NCI-H1436 treated with DMSO at 0.1 percent for 48 hours (cell line): Measurements from ENCODE around the gene SNX20.

ENCODE experiments used
- DNase-seq: peaks from one replicate; lab custom pipeline; 2025; lab: John Stamatoyannopoulos, UW

Gene SNX20

DNA sequence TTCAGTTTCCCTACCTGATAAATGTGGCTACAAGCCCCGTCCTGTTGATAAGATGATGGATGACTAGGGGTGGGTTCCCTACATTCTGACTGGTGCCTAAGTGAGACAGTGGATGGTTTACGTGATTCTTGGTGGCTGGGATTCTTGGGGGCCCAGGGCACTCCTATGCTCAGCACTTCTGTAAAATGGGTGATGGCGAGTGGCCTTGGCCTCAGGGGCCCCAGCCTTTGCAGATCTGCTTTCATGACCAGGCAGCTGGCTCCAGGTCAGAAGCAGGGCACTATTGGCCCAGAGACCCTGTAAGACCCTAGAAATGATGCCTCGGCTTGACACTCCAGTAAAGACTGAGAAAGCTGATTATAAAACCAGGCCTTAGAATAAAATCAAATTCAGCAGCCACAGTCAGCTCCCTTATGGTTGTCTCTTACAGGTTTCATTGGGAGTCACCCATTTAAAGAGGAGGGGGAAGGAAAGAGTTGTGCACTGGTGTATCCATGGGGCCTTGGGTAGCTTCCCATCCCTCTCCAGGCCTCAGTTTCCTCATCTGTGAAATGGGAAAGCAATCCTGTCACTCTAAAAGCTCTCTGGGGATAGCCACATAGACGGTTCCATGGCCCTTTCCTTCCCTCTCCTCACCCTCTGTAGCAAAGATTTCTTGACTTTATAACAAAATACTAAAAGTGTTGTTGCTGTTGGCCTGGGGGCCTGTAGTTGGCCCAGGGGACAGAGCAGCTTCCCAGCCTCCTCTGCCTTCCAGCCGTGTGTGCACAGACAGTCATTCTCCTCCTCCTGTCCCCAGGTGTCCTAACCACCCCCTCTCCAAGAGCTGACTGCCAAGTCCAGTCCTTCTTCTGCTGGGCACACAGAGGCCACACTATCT lies 1.2 kb downstream of the SNX20 start:
- no peak for DNase-seq

DNA sequence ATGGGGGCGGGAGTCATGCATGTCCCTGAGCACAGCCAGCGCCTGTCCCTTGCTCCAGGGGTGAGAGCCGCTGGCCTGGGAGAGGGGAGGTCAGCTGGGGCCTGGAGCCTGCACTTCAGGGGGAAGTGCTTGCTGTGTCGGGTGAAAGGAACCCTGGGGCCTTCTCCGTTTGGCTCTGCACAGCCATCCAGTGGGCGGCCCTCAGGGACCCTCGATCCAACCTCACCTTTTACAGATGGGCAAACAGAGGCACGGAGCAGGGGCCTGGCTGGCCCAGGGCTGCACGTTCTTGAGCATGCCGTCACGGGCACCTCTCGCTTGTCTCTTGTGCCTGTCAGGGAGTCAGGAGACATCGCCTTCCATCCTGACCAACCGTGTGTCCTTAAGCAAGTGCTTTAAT lies 1.8 kb downstream of the SNX20 start:
- DNase-seq, result no peak

DNA sequence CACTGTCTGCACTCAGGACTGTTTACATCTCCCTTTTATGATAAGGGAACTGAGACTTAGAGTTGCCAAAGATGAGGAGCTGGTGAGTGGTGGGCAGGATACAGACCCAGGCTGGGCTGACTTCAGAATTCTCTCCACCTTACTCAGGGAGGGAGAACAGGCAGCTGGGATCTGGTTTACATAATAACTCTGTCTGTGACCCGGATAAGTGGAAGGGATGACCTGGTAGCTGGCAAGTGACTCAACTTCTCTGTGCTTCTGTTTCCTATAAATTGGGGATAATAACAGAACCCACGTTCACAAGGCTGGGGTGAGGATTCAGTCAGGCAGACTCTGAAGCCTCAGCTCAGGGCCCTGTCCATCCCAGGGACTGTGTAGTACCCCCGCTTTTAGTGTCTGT lies 2.6 kb downstream of the SNX20 start:
- DNase-seq, result no peak

DNA sequence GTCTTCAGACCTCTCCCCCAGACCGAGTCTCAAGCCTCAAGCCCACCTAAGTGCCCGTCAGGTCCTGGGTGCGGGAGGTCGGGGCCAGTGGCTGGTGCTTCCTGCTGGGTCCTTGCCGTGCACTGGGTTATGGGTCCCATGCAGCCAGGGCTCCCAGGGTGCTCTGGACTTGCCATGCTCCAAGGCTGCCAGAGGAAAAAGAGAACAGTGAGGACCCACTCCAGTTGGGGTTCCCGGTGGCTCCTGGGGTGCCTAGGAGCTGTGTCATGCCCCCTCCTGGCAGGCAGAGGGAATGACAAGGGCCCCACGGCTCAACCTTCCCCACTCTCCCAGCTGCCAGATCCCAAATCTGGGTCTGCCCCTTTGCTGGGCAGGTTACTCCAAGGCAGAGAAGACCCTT lies 3.8 kb downstream of the SNX20 start:
- no peak for DNase-seq

DNA sequence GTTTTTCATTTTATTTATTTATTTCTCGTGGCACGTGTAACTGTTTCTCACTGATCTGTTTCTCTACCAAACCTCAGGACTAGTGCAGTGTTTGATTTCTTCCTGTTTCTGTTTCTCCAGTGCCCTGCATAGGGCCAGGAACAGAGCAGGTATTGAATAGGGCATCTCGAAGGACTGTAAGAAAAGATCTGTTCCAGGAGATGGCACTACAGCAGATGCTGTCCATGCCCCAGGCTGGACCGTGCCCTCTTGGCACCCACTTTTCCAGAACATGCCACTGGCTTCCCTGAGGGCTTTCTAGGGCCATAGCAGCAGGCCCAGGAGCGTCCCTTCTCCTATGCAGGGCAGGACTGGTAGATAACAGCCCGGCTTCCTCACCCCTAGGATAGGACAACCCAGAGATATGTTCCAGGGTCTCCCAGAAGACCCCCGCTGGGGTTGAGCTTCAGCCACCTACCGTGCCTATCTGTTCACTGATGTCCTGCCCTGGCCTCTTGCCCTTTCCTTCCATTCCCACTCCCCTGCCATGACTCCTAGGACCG lies 4.4 kb downstream of the SNX20 start:
- DNase-seq, result no peak

DNA sequence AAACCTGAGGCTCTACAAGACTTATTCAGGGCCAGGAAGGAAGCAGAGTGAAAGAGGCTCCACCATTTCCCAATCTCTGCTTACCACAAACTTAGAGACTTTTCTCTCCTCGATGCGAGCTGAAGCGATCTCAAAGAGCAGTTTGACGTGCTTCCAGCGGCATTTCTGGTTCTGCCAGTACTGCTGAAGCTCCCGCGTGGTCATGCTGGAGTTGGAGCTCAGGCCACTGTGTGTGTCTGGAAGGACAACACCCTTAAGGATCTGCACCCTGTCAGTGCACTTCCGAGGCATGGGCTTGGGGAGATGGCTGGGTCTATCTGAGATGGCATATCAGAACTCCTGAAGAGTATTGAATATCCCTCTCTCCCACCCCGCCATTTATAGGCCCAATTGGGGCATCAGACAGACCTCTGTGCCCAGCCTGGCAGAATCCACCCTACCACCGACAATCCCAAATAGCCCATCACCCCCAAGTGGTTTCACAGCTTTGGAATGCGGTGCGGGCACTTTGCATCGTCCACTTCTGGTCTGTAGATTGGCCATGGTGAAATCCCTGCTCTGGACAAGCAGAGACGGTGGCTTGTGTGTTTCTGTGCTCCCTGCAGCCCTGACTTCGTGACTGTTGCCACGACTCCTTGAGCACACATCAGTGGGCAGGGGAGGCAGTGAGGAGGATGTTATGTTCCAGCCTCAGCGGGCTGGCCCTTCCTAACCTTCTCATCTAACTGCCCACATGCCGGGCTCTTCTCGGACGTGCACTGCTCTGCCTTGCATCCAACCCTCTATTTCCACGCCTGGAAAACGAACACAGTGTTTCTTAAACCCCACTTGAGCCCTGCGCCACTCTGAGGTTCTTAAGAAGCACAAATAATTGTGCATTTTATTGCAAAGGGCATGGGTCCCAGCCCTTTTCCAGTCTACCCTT lies 5.2 kb downstream of the SNX20 start:
- no peak for DNase-seq

DNA sequence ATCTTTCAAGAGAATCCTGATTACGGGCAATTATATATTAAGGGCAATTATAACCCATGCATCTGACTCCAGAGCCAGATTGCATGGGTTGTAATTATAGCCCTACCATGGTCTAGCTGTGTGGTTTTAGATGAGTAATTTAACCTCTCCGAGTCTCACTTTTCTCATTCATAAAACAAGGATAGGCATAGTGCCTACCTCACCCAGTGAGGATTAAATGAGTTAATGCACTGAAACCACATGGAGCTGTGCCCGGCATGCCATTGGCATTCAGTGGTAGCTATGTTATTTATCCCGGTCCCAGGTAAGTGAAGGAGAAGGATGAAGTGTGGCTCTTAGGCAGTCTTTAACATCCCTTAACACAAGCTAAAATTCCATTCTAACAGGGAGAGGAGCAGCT lies 6.3 kb downstream of the SNX20 start:
- DNase-seq, result no peak

DNA sequence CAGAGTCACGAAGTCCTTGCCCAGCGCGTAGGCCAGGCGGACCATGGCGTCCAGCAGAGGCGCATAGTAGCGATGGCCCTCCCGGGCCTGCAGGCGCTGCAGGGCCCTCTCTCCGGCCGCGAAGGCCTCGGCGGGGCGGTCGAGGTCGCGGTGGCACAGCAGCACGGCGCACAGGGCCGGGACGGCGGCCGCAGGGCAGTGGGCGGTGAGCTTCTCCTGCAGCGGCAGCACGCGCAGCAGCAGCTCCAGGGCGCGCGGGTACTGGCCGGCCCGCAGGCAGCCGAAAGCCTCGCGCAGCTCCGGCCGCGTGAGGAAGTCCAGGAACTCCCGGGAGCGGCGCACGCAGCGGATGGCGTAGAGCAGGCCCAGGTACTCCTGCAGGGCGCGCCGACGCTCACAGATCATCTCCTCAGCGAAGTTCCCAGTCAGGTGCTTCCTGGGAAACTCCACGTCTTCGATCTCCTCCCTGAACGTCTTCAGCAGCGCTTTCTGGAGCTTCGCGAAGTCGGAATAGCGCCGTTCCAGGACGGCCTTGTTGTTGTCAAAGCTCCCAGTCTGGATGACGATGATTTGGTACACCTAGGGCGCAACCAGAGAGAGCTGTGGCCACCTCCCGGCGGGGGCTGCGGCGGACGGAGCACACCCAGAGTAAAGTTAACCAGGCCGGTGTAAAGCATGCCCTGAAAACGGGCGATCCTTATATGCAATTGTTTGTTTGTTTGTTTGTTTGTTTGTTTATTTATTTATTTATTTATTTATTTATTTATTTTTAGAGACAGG lies 7.4 kb downstream of the SNX20 start:
- no peak for DNase-seq

DNA sequence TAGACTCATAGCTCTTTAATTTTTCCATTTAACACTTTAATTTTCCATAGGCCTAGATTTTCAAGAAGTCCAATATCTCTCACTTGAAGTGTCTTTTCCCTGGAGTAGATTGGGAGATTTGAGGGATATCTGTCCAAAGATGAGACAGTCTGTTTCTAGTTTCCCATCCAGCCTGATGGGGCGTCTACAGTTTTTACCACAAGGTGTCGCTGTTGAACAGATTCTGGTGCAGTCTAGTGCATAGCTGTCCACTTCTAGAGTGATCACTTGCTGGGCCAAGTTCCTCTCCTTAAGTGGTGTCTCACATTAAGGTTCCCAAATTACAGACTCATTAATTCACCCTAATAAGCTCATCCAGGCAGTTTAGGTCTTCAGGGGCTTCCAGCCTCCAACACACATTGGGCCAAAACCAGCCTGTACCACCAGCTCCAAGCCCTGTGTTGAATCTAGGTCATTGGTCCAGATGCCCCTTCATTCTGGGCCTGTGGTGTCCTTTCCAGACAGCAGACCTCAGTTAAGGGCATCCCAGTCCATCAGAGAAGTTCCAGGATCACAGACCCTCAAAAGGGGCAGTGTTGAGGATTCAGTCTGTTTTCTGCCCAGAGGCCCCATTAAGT lies 9.4 kb downstream of the SNX20 start:
- no peak for DNase-seq

DNA sequence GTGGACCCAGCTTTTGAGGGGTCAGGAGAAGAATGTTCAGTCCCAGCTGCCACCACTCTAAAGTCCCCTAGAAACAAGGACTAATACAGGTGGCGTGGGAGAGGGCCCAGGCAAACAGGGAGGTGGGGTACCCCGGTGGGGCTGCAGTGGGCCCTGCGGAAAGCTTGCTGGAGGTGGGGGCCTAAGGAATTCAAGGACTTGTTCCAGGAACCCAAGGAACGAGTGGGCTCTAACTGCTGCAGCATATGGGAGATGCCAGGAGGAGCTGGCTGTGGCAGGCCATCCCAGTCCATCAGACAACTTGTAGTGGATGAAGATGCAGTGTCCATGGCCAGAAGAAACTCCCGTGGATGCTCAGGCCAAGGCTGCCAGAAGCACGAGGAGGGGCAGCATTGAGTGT lies 10.6 kb downstream of the SNX20 start:
- no peak for DNase-seq

DNA sequence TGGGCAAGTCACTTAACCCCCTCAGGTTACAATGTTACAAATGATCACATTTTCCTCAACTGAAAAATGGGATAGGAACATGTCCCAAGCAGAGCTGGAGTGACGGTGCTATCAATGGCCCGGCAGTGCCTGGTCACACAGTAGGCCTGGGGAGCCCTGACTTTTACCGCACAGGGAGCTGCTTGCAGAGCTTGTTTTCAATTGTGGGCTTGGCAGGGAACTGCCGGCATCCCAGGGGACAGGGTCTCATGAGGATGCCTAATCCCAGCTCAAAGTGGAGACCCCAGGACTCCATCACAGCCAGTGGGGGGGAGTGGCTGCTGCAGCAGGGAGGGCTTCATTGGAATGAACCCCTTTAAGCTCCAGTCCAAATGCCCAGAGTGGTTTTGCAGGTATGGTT lies 11.4 kb downstream of the SNX20 start:
- no peak for DNase-seq

DNA sequence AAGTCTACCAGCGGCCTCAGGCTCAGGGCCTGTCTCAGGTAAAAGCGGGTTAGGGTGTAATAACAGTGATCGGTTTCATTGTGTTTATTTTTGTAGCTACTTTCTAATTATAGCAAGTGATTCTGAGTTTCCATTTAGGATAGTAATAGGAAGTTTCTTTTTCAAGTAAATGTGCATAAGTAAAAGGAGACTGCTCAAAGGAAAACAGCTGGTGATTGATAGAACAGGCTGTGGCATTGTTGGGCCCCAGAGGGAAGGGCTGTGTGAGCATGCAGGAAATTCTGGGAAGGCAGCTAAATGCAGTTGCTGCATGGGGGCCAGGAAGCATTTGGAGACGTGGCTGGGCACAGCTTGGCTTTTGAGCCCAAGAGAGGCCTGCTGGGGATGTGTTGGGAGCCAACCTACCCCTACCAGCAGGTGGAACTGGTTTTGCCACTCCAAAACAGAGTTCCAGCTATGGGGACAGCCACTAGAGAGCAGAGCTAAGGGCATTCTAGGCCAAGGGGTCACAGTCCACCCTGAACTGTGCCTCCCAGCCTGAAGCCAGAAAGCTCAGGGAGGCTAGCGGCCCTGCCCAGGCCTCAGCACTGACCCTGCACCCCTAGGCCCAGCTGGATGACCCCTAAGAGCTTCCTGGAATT lies 12.6 kb downstream of the SNX20 start:
- no peak for DNase-seq

DNA sequence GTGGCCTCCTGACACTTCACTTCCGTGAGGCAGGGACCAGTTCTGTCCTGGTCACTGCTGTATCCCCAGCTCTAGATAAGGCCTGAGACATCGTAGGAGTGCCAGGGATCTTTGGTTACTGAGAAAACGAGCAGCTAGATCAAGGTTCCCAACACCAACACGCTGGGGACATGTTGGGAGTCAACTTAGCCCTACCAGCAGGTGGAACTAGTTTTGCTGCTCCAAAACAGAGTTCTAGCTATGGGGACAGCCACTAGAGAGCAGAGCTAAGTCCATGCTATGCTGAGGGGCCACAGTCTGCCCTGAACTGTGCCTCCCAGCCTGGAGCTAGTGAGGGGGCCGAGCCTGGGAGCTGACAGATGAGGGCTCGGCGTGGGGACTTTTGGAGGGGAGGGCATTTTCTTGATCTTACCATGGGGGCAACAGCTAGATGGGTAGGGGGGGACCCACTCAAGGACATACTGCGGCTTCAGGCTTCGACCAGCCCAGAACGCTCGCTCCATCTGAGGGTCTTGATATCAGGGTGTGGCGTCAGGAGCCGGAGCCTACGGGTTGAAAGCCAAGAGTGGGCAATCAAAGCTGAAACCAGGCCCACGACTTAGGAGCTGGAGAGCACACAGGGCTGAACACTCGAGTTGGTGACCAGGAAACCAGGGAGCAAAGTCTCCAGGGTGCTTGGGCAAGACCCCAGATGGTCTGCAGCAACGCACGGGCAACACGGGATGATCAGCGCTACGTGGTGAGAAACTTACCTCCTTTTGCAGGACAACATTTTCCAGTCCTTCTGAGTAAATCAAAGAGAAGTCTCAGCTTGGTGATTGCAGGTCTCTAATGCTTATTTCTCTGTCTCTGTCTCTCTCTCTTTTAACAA lies 13.4 kb downstream of the SNX20 start:
- DNase-seq, result no peak

DNA sequence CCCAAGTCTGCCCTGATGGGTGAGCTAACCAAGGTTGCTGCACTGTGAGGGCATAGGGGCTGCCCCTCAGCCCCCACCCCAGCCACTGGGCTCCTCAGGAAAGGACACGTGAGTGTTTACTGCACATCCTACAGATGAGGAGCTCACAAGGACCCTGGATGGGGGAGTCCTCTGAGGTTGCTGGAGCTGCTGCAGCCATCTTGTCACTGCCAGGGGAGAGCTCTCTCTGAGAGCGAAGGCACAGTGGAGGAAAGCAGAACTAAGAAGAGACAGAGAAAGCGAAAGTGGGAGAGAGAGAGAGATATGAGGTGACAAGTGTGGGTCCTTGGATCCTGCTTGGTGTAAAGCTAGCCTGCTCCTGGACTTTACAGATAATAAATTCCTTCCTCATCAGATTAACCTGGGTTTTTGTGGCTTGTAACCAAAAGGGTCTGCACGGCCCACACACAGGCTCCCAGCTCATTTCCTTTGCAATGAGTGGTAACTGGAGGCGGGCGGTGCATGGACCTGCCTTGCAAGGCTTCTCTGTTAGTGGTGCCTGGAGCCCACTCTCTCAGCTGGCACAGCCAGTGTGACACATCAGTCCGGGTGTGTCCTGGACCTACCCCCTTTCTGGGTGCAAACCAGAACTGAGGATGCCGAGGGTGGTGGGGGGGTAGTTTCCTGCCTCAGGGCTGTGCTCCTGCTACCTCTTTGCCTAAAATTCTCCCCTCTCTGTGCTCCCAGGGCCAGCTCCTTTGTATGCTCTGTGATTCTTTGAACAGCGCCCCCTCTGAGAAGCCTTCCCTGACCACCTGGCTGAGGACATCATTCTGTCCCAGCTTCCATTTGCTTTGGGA lies 14.2 kb downstream of the SNX20 start:
- no peak for DNase-seq

DNA sequence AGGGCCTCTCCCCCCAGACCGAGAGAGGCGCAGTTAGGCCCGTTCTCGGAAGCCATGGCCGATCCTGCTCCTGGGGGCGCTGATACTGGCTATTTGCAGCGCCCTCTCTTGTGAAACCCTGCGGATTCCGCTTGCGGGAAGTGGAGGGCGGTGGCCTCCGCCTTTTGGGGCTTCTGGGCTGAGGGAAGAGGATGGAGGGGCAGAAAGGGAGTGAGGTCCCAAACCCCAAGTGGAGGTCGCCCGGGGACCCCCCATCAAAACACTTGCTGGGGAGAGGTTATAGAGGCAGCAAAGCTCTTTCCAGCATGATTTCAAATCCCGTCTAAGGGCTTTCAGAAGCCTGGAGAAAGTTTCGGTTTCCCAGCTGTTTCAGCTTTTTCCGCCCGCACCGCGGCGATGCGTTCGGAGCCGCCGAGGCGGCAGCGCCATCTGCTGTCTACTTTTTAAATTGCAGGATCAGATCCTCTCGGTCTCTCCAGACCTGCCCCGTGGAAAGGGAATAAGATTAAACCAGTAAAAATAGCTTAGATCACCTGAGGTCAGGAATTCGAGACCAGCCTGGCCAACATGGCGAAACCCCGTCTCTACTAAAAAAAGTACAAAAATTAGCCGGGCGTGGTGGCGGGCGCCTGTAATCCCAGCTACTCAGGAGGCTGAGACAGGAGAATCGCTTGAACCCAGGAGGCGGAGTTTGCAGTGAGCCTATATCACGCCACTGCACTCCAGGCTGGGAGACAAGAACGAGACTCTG lies 15.8 kb downstream of the SNX20 start:
- DNase-seq, result no peak

DNA sequence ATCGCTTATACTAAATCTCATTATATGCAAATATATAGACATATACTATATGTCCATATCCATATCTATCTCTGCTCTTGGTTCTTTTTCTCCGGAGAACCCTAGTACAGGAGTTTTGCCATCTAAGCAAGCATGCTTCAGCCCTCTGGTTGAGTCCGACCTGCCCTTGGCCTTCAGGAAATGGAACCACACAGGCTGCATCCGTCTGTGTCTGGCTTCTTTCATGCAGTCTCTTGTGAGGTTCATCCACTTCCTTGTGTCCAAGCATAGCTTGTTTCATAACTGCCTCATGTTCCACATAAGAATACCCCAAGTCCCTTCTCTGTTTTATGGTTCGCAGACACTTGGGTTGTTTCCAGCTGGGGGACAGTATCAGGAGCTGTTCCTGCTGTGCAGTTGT lies 16.8 kb downstream of the SNX20 start:
- DNase-seq, result no peak

DNA sequence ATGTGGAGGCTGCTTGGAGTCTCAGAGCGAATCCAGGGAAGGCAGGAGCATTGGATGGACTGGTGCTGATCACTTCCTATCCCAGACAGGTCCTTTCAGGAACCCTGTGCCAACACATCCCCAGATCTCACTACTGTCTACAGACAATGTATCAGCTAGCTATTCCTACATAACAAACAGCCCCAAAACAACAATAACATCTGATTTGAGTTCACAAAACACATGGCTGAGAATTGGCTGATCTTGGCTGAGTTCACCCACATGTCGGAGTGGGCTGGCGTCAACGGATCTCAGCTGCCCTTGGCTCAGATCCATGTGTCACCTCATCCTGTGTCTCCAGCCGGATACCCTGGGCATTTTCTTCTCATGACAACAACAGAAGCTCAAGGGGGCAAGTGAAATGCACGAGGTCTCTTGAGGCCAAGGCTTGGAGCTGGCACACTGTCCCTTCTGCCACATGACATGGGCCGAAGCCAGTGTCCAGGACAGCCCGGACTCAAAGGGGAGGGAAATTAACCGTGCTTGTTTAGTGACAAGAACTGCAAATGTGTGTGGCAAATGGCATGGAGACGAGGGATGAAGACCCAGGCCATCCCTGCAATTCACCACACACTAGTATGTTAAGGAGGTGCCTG lies 18.7 kb downstream of the SNX20 start:
- DNase-seq, result no peak

DNA sequence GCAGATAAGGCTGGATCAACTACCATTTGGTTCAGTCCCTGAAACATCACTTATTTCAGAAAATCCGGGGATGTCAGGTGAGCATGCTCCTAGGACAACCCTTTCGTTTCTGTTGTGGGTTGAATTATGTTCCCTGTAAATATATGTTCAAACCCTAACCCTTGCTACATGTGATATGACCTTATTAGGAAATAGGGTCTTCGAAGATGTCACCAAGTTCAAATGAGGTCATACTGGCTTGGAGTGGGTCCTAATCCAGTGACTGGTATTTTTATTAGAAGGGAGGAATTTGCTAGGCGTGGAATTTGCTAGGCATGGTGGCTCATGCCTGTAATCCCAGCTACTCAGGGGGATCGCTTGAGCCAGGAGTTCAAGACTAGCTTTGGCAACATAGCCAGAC lies 21.3 kb downstream of the SNX20 start:
- no peak for DNase-seq
